DMS79 treated with DMSO at 0.1 percent for 48 hours (cell line): ENCODE data around the gene RFX4.

Experiments used
- DNase-seq: peaks from one replicate; lab custom pipeline; 2025; lab: John Stamatoyannopoulos, UW

RFX4 gene

DNA sequence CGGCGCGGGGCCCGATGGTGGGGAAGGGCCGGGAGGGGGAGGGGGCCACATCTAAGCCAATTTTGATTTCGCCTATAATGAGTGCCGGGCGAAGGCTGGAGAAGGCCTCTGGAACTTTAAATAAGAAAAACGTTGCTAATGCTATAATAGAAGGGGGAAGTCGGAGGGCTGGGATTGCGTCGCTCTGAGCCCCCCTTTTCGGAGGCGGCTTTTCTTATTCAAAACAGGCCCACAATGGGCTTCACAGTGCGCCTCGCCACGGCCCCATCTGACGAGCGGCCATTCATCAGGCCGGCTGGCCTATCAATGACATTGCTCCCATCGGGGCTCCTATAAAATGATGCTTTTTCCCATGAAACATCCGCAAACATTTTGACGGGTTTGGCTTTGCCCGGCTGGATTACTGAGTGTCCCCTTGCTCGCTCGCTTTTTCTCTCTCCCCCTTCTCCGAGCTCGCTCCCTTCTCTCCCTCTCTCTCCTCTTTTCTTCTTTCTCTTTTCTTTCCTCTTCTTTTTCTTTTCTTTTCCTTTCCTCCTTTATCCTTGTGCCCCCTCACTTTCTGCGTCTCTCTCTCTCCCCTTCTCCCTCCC, at the start of gene RFX4:
TSS of gene RFX4 (plus strand) at position 364 of the 590 bp plus-strand sequence. CDS start 317 bp downstream, outside the sequence.
- peak; percentile 7 for DNase-seq

DNA sequence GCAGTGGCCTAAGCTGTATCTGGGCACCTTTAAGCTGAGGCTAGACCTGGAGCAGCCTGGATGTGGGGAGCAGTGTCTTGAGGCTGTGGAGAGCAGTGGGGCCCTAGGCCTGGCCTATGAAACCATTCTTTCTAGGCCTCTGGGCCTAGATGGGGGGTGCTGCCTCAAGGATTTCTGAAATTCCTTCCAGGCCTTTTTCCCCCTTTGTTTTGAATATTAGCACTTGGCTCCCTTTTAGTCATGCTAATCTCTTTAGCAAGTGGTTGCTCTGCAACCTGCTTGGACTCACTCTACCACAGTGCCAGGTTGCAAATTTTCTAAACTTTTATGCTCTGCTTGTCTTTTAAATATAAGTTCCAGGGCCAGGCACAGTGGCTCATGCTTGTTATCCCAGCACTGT, 41.6 kb upstream of the RFX4 start:
- no peak for DNase-seq

DNA sequence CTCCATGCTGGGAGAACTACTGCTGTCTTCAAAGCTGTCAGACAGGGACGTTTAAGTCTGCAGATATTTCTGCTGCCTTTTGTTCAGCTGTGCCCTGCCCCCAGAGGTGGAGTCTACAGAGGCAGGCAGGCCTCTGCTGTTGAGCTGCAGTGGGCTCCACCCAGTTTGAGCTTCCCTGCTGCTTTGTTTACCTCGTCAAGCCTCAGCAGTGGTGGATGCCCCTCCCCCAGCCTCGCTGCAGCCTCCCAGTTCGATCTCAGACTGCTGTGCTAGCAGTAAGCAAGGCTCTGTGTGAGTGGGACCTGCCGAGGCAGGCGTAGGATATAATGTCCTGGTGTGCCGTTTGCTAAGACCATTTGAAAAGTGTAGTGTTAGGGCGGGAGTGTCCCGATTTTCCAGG, 31.4 kb upstream of the RFX4 start:
- DNase-seq, result no peak

DNA sequence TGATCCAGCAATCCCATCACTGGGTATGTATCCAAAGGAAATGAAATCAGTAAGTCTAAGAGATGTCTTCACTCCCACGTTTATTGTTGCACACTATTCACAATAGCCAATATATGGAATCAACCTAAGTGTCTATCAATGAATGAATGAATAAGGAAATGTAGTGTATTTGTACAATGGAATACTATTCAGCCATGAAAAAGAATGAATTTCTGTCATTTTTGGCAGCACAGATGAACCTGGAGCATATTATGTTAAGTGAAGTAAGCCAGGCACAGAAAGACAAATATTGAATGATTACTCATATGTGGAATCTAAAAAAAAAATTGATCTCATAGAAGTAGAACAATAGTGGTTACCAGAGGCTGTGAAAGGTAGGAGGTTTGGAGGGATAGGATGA, 30.6 kb upstream of the RFX4 start:
- DNase-seq, result no peak

DNA sequence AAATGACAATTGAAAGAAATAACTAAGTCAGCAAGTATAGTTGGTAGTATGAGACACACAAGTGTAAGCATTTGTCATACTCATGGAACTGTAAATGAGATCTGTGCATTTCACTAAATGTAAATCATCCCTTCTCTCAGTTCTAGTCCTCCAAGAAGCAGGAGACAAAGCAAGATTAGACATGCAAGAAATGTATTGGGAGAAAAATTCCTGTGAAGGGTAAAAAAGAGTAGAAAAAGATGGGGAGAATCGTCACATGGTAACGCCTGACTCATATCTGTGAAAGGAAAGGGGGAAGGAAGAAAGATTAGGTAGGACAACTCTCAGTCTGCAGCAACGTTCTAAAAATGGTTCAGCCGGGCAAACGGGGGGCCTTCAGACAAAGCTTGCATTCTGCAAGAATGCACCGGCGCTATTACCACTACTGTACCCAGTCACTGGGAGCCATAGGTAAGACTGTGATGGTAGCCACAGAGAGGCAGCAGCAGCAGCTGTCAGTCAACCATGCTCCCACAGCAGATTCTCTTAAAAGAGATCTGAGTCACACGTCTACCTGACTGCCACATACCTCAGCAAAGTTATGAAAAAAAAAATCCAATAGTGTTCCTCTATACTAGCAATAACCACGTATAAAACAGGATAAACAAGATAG, 18.0 kb upstream of the RFX4 start:
- no peak for DNase-seq

DNA sequence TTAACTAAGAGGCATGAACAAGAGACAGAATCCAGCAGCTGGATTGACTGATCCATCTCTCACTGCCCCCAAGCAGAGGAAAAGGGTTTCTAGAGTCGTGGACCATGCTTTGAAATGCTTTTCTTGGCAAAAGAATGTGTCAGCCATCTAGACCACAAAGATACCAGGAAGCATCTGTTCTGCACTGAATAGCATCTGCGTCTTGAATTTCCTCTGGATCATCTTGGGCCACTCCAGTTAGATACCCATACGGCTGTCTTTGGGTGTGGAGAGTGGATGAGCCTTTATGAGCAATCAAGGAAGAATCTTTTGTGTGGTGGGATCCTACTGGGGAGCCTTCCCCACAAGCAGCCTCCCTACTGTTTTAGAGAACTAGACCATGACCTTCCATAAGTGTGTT, 16.0 kb upstream of the RFX4 start:
- no peak for DNase-seq

DNA sequence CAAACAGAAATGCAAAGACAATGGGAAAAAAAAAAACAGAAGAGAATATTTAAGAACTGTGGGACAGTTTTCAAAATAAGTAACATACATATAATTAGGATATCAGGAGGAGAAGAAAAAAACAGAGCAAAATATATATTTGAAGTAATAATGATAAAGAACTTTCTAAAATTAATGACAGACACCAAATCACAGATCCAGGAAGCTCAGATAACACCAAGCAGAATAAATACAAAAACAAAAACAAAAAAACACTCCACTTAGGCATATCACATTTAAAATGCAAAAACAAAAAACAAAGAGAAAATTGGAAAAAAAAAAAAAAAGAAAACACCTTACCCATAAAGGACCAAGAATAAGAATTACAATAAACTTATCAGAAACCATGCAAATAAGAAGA, 9.6 kb upstream of the RFX4 start:
- no peak for DNase-seq

DNA sequence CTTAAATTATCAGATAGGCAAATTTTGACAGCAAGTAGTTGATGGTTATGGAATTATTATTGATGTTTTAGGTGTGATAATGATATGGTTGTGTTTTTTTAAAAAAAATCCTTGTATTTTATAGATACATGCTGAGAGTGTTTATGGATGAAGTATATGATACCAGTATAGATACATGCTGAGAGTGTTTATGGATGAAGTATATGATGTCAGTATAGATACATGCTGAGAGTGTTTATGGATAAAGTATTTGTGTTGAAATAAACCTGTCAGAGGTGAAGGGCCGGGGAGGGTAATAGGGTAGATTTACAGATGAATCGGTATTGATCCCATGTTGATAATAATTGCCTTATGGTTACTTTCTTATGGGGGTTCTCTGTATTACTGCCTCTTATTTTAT, 6.0 kb upstream of the RFX4 start:
- no peak for DNase-seq

DNA sequence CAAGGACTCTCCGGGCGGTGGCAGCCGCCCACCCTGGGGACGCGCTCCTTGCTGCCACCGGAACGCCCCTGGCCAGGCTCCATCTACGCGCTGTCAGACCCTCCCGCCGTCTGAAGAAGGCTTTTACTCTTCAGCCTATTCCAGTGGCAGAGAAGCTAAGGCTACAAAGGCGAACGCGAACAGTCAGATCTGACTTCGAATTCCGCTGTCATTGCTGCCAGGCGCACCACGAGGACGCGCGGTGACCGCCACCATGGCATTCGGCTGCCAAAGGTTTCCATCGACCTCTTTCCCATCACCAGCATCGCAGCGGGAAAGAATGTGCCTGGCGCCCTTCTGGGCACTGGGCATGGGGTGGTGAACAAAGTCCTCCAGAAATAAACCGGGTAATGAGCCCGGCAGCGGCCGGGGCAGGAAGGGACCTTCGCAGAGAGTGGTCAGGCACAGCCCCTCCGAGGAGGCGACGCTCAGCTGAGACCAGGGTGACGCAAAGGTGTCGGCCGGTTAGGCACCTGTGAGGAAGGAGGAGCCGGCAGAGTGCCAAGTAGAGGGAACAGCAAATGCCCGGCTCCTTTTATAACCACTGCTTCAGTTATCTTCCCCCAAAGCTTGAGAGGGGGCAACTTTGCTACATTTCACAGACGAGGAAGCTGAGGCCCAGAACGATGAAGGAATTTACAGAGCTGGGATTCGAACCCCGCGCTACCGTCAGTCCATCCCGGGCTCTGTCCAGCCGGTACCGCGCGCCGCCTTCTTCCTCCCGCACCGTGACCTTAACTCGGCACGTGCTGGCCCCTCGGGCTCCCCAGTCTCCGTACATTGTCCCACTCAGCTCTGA, 1.9 kb upstream of the RFX4 start:
- DNase-seq, result no peak

DNA sequence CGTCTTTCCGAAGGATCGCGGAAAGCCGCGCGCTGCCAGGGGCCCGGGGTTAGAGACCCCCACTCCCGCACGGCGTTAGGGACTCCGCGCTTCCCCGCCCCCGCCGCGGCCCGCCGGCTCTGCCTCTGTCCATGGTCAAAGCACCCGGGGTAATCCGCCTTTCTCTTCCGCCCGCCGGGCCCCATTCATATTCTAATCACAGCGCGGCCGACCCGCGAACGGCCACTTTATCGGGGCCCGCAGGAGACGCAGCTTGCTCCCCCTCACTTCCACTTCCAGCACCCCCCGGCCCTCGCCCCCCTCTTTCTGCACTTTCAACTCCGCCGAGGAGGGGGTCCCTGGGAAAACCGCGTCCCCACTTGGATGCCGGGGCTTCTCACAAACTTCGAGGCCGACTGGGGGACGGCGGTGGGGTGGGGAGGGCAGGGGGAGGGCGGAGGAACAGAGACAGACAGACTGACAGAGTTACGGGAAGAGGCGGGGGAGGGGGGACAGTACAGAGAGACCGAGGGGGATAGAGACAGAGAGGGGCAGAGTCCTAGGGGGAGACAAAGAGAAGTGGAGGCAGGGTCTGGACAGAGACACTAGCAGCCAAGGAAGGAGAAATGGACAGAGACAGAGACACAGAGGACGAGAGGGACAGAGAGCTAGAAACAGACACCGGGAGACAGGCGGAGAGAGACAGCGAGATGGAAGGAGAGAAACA, 1.1 kb upstream of the RFX4 start:
- DNase-seq, result no peak

DNA sequence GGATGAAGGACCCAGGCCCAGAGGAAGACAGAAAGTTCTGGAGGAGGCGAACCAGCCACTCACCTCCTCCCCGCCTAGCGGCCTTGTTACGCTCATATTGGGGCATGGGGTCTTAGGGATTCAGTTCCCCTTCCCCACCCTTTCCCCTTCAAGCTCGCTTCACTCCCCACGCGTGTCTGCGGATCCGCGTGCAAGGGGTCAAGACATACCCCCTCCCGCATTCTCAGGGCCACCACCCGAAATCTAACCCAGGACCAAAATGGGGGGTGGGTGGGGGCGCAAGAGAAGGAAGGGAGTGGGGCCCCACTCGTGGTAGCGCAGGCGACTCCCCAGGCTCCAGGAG, 584 bp upstream of the RFX4 start:
- DNase-seq, result no peak

DNA sequence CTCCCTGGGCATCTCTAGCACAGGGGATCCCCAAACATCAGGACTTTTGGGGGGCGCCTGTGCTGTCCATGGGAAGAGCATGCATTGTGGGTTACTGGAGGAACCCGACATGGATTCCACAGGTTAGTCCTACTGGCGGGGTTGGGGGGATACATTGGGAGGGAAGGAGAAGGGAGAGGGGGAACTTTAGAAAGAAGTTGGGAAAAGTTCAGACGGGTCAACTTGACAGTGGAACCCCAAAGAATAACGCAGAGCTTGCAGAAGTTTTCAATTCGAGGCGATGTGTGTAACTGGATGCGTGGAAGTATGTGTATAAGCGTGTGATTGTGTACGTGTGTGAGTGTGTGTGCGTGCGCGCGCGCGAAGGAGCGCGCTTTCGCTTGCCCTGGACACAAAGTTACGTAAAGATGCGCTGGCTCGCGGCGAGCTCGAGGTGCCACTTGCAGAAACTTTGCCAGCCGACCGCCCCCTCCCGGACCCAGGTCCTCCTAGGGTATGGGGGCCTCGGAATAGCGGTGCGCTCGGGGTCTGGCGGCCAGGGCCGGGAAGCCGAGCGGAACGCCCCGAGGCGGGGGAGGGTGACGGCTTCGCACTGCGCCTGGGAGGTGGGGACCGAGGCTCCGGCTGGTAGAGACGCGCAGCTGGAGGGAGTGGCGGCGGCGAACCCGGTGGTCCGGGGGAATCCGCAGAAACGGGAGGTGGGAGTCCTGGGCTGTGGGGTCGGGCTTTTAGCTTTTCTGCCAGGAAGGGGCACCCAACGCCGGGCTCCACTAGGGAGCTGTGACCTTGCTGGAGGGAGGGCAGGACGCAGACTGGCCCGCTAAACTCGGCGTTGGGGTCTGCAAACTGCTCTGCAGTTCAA, 669 bp downstream of the RFX4 start:
- DNase-seq, result no peak

DNA sequence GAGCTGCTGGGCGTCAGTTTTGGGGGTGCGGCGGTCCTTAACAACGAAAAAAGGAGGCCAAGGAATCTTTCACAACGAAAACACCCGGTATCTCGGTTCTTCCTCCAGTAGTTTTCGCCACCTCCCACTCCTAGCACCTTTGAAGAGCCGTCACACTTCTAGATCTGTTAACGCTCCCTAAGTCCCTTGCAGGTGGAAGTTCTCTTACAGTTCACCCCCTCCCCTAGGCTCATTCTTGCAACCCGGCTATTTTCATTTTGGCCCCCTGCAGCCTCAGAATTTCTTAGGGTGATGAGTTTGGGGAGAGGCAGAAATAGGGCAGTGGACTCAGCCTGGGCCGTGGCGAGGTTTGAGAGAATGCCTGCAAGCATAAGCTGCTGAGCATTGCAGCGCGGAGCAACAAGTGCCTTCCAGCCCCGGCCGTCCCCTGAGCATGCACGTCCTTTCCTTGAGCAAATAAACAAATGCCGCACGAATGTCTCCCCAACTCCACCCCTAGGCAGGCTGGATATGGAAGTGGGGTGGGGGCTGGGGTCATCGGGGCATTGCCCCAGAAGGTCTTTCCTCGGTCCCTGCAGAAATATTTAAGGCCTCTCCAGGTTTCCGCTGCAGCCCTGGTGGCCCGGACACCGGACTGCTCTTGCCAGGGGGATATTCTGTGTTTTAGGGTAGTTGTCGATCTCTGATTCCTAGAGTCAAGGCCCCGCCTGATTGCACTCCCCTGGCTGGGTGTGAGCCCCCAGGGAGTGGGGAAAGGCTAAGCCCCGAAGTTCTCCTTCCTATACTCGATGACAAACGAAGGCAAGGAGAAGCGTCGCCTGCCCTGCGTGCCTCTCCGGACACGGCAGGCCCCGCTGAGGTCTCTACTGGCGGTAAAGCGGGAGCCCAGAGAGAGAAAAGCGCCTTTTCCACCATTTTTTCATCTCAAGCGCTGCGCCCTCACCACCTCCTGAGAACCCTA, 1.6 kb downstream of the RFX4 start:
- no peak for DNase-seq

DNA sequence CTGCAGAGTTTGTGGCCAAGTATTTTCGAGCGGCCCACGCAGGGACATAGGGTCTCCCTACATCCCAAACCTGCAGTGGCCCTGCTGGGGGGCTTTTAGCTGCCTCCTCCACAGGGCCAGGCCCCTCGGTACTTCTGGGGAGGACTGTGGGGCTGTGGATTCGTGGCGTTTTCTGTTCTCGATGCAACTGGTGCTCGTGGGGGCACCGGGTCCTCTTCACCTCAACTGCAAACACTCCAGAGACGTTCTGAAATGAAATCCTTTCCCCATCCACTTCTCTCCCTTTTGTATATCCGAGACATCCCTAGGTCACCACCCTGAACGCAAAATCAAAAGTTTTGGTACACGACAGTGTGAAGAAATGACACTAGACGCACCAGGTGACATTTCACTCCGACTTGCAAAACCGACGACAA, 2.3 kb downstream of the RFX4 start:
- DNase-seq, result no peak

DNA sequence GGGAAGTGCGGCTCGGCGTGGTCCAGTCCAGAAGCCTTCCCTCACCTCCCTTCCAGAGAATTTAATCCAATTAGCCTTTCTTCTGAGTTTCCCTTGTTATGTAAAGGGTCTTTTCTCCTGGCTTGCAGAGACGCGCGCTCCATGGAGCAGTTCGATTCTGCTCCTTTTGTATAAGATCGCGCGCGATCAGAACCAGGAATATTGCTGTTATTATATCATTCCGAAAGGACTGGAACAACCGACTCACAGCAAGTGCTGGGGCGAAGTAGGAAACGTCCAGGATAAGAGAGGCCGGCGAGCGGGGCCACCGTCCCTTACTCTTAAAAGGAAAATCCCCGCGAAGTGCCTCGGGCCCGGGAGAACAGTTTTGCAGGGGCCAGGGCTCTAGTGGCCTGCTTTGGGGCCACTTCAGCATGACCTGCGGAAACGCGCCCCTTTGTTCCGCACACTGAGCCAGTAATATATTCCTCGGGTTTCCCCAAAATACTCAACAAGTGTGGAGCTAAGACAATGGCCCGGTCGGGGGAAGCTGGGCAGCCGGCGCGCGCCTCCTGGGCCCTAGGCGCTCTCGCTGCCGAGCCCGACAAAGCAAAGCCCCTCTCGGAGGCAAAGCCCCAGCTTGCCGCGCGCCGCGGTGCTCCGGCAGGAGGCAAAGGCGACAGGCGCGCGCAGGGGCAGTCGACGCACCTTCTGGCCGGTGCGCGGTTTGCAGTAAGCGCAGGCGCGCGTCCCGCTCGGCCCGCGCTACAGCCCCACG, 2.9 kb downstream of the RFX4 start:
- no peak for DNase-seq

DNA sequence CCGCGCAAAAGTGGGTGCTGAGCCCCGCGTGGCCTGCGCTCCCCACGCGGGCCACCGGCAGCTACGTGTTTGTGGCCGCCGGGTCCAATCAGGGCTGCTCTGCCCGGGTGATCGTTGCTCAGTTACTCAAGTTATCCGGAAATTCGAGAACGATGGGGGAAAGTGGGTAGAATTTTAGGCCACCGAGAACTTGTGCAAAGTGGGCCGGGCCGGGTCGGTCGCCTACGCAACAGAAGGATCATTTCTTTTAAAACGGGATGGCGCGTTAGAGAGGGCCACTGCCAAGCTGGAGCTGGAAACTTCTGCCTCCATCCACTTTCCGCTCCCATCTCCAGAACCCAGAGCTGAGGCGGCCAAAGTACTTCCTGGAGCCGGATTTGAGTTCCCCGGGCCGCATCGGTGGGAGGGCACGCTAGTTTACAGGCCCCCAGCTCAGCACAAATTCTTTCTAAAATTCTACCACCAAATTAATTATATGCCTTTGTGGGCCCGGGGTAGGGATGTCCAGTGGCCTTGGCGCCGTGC, 3.5 kb downstream of the RFX4 start:
- DNase-seq, result no peak

DNA sequence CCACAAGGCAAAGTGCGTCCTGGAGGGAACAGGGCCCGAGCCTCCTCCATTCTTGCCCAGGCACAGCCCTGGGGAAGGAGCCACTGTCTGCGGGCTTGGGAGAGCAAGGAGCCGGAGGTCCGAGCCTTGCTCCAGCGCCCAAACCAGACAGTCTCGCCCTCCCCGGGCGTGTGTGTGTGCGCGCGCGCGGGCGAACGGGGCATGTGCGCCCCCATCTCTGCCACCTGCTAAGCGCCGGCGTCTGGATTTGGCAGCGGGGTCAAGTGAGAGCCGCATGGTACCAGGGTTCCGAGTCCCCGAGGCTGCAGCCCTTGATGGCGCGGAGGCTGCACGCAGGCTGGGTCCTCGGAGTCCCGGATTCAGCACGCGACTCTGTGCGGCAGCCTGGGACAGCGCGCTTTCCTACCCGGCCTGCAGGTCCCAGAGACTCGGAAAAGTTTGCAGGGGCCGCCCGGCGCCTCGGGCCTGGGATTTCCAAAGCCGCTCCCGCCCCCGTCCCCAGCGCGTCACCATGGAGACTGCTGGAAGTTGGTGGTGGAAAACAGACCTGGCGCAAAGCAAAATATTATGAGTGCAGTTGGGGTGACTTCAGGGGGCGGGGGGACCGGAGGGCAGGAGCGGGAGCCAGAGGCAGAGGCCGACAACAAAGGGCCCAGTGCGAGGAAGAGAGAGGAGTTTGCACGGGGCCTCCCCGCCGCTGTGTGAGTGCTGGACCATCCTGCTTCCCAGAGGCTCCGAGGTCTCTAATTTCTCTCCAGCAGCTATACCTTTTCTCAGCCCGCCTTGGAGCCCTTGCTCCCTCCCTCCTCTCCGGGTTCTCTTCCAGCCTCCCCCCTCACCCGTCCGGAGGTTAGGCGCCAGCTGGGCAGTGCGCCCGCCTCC, 4.2 kb downstream of the RFX4 start:
- peak; percentile 15 for DNase-seq

DNA sequence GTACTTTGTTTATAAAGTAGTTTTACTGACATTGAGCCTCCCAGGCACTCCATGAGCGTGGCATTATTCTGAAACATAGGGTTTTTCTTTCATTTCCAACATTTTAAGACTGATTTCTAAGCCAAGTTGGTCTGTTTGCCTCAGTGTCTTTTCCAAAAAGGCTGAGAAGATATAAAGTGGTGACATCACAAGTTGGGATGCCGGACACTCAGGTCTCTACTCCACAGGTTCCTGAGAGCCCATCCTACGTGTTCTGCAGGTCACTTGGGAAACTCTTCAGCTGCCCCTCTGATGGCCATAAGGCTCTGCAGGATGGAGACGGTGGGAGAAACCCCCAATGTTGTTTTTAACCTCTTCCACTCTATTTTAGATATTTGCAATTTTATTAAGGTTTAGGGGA, 6.0 kb downstream of the RFX4 start:
- no peak for DNase-seq

DNA sequence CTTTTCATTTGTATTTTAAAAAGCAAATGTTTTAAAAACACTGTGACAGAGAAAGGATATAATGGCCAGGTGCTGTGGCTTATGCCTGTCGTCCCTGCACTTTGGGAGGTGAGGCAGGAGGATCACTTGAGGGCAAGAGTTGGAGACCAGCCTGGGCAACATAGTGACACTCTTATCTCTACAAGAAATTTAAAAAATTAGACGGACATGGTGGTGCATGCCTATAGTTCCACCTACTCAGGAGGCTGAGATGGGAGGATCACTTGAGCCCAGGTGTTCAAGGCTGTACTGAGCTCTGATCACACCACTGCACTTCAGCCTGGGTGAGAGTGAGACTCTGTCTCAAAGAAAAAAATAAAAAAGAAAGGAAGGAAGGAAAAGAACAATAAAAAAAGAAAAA, 7.8 kb downstream of the RFX4 start:
- DNase-seq, result no peak
